ENCODE measurements around the gene ZFAND3. TPM values are rescaled to one million over a fixed set of nuclear protein-coding genes. Genes with fewer than 3 reads are reported as not detected.

The ZFAND3 gene
- total RNA-seq, 1 donor from 2014 or later, result 45.7 TPM

GRCh38 chr6:38134704-38135088, 315.2 kb downstream of the ZFAND3 start:
- peak; percentile 46 for DNase-seq

- no peak for DNase-seq
Observed at GRCh38 chr6:38136547-38136946, 317.0 kb downstream of the ZFAND3 start.

GRCh38 chr6:38137608-38138265, 318.2 kb downstream of the ZFAND3 start:
- DNase-seq, result no peak

DNA sequence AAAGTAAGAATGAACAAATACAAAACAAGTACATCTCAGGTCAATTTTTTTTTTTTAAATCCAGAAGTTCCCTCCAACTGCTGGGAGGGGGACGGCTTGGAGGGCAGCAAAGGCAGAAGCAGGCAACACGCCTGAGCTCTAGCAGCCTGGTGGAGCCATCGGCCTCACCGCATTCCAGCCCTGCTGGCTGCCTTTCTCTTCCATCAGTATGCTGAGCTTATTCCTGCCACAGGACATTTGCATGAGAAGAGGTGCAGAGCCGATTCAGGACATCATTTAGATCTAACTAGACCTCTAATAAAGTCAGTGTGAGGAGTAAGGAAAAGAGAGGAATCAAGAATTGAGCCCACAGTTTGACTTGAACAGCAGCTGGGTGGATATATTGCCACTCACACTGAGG, 318.8 kb downstream of the ZFAND3 start:
- DNase-seq, result no peak

DNA sequence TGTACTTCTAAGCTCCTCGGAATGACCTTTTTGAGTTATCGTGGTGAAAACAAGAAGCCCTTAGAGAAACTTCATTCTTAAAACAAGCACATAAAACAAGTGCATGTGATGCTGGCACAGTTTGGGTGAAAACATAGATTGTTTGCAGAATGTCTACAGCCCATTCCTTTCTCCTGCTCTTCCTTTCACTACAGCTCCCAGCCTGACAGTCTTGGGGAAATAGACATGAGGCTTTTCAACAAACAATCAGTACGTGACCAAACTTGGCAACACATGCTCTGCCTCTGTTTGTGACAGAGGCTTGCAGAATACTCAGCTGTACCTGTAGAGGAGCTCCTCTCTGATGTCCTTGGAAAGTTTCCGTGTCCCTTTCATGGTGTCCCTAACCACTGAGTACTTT, 321.6 kb downstream of the ZFAND3 start:
- DNase-seq, result peak; percentile 33

- no peak for DNase-seq
Observed at GRCh38 chr6:38141716-38142115, 322.2 kb downstream of the ZFAND3 start.

- DNase-seq, result no peak
Observed at GRCh38 chr6:38142178-38142902, 322.8 kb downstream of the ZFAND3 start.

DNA sequence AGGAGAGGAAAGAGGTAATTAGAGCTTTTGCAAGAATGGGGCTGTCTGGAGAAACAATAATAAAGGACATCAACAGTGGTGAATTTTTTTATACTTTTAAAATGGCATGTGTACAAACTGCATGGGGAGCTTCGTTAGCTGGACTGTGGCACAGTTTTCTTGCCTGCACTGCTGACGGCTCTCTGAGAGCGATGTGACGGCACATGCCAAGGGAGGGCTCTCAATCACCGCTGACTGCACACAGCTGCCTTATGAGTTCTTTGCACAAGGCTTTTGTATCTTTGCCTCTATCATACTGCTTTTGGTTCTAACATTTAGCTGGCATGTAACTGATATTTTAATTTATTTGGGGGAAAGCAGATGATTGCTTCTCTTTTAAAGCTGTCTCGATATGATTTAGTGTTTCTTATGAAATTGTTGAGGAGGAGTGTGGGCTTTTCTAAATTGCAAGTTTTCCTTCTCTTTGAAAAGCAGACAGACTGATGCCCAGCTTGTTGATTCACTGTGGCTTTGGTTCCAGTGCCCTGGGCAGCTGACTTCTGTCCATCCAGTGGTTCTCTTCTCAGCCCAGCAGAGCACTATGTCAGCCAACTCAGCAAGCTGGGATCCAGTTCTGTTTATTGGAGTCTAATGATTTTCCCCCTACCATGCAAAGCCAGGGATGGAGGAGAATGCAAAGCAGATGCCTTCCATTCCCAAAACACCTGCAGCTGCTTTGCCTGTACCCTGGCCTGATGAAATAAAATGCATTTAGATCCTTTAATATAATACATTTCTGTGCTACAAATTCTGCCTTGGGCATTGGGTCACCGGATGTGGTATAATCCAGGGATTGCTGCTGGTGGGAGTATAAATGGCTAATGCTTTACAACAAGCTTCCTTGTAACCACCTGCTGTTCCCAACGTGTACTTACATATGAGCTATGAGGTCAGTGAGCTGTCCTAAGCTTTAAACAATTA, 323.9 kb downstream of the ZFAND3 start:
- DNase-seq, result peak; percentile 58

DNA sequence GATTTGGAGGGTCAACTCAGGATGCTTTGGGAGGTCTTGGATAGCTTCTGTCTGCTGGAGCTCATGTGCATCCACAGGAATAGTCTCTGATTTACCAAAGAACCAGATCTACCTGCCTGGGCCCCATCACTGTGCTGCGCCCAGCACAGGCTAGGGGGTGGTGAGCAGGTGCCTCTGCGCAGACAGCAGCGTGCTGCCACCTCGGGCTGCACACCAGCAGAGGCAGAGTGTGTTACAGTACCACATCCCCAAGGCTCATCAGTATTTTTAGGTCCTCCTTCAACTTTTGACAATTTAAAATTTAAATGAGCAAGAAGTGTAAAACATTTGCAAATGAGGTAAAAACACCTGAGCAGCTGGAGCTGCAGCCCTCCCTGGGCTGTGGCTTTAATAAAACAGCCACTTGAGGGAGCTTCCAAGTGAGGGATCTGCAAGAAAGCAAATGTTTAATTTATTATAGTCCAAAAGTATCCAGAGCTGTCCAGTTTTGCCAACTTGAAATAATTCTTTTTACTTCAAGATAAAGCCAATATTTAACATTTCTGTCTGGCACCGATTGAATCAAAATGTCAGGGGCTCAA, 324.9 kb downstream of the ZFAND3 start:
- DNase-seq, result no peak

DNA sequence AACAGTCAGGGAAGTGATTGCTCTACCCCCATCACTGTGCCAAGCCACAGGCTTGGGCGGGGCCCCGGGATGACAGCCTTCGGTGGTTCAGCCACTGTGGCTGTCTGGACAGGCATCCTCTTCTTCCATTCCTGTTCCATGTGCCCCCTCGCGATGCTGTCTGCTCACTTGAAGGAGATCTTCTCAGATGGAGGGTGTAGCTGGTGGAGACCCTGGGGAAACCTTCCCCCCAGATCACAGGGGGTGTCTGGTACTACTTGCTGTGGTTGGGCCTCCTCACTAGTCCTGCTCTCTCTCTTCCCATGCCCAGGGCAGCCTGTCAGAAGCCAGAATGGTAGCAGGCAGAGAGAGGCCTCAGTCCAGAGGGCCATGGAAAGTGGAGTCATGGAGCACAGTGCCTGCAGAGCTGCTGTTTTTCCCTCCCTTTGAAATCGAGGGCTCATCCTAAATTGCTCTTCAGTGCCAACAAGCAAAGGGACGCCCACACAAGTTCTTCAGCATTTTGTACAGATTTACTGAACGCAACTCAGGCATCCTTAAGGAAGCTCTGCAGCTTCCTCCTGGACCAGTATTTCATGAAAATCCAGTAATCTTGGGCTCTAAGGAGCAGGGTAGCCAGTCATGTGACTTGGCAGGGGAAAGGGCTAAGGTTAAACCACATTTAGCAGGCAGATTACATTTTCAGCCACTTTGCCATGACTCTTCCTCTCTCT, 326.6 kb downstream of the ZFAND3 start:
- no peak for DNase-seq

- DNase-seq, result no peak
Observed at GRCh38 chr6:38146734-38147027, 327.2 kb downstream of the ZFAND3 start.

- no peak for DNase-seq
Observed at GRCh38 chr6:38148606-38149005, 329.1 kb downstream of the ZFAND3 start.

- no peak for DNase-seq
Observed at GRCh38 chr6:38149531-38149930, 330.0 kb downstream of the ZFAND3 start.

DNA sequence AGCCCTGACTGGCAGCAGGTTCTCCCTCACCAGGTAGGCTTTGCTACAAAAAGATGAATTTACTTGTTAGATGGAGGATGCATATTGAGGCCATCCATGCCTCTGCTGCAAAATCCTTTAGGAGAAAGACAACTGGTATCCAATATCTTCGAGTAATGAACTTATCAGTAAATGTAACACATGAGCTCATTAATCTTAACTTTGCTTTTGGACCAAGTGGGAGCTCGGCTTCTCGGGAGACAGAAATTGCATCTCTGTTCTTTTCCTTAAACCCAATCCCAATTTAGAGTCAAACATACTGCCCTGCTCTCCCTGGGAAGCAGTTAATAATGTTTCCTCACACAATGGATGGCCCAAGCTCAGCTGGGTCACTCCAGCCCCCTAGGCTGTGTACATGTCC, 330.5 kb downstream of the ZFAND3 start:
- no peak for DNase-seq

DNA sequence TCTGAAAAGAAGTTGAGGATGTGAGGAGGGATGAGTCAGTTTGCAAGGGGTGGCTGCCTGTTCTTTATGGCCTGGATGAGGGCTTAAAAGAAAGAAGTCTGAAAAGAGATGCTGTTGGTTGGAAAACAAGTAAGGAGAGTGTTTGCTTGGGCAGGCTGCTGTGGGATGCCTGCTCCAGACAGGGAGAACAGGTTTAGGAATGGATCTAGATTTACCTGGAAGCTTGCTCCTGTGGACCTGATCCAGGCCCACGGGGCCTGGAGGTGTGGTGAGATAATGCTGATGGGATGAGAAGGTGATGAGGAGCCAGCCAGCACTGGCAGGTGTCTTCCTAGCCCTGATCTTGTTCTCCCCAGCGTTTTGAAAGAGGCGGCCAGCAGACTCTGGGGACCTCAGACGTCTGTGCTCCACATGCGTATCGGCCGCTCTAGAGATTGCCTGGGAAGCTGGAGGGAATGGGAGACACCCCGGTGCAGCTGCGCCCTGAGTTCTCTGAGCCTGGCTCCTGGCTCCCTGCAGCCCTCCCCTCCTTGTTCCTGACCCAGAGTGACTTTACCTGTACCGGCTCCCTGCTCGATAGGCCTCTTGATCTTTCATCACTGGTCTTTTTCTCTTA, 331.3 kb downstream of the ZFAND3 start:
- no peak for DNase-seq

DNA sequence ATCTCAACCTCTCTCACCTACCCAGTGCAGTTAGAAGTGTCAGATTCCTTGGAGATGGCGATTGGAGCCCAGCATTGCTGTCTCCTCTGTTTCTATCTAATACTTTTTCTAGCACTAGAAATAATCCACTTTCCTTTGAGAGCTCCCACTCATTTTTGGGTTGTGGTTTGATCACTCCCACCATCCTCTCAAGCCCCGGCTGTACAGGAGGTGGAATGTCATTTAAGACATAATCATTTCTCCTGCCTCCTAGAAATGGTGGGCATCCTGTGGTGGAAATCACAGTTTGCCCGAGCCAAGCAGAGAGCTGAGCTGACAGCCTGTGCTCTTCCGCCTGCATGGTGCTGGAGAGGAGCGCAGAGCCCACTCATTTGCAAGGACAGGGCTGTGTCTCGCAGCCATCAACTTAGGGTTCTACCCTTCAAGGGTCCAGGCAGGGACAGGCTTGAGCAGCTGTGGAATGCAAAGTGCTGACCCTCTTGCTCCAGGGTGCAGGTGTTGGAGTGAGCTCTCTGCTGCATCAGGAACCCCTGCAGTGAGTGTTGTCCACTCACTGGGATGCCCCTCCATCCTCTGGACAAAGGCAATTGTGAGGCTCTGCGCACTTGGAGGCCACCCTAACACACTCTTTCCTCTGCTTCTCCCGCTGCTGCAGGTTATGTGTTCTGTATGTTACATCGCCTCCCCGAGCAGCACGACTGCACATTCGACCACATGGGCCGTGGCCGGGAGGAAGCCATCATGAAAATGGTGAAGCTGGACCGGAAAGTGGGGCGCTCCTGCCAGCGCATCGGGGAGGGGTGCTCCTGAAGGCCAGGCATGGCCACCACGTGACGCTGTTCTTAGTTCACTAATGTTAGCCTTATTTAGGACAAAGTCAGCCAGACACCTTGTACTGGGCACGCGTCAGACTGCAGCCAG, 332.3 kb downstream of the ZFAND3 start:
- no peak for DNase-seq

- DNase-seq, result no peak
Observed at GRCh38 chr6:38152620-38153019, 333.1 kb downstream of the ZFAND3 start.

GRCh38 chr6:38153076-38153797, 333.7 kb downstream of the ZFAND3 start:
- no peak for DNase-seq

- no peak for DNase-seq
Observed at GRCh38 chr6:38153798-38154345, 334.3 kb downstream of the ZFAND3 start.
